NCI-H345 treated with DMSO at 0.1 percent for 48 hours (cell line): ENCODE results near the gene GLT6D1.

Experiments
- DNase-seq: peaks from one replicate; lab custom pipeline; 2025; ENCODE audit not compliant: unreplicated experiment; lab: John Stamatoyannopoulos, UW

GLT6D1 gene

DNA sequence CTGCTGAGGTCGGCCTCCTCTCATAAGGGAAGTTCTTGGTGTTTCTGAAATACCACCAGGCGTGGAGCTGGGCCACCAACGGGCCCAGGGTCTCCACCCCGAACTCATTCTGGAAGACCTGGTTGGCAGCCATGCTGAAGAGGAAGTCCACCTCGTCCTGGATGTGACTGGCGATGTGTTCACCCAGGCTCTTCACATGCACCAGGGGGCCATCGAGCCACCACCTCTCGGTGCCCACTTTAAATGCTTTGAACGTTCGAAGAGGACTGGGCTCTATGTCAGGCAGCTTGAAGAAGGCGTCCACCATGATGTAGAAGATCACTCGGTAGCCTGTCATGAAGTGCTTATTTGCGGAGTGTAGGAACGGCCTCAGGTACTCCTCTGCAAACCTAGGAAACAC is 15.1 kb downstream of the GLT6D1 start:
- no peak for DNase-seq

- DNase-seq = no peak
Measured at GRCh38 chr9:135622415-135623020, 16.8 kb downstream of the GLT6D1 start.

DNA sequence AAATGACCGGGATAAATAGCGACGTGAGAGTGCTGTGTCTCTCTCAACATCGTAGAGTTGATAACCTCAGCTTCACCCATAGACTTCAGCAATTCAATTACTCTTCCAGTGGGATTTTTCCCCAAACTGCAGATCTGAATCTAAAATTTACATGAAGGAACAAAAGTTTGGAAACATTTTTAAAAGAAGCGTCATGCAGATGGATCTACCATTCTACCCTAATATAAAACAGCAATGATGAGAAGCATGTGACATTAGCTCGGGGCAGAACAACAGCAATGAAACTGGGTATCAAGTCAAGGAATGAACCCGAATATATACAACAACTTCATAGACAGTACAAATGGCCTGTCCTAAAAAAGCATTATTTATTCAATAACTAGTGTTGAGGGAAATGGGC is 18.8 kb downstream of the GLT6D1 start:
- DNase-seq = no peak

DNA sequence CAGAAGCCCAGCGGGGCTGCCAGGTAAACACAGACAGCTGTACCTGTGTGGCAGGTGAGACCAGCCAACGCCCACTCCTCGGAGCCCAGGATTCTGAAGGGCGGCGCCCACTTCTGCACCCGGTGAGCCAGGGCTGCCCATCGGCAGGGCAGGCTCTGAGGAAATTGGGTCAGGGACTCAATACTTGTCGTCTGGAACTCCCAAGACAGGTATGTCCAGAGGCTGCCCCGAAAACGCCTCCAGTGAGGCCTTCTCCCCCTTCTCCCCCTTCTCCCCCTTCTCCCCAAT is 19.8 kb downstream of the GLT6D1 start:
- peak; percentile 9 for DNase-seq

DNA sequence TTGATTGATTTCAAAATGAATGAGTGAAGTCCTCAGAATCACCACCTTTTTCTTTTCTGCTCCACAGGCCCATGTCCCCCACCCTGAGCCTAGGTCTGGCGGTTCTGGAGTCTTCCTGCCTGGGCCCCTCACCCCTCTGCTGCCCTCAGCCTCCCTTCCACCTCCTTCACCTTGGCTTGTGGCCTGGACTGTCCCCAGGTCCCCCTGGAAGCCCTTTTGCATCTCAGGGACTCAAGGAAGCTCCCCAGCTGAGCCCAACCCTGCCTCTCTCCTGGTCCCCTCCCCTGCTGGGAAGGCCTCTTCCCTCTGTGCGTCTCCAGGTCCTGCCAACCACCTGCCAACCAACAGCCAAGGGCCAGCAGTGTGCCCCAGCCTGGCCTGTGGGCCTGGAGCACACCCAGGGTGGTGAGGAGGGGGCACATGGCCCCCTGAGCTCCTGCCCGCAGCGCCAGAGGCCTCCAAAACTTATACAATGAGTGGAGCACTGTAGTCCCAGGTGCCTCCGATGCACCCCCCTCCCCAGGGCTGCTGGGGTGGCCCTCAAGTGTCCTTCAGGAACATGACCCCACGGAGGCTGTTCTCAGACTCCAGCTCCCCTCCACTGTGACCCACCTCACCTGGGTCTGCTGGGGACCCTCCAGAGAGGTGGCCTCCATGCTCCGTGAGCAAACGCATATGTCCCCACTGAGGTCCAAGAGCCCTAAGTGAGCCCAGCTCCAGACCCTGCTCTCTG is 20.3 kb downstream of the GLT6D1 start:
- DNase-seq = no peak

- no peak for DNase-seq
Measured at GRCh38 chr9:135617991-135618411, 21.3 kb downstream of the GLT6D1 start.

GRCh38 chr9:135617538-135617900 is 21.8 kb downstream of the GLT6D1 start:
- no peak for DNase-seq

GRCh38 chr9:135616619-135617537 is 22.5 kb downstream of the GLT6D1 start:
- no peak for DNase-seq

DNA sequence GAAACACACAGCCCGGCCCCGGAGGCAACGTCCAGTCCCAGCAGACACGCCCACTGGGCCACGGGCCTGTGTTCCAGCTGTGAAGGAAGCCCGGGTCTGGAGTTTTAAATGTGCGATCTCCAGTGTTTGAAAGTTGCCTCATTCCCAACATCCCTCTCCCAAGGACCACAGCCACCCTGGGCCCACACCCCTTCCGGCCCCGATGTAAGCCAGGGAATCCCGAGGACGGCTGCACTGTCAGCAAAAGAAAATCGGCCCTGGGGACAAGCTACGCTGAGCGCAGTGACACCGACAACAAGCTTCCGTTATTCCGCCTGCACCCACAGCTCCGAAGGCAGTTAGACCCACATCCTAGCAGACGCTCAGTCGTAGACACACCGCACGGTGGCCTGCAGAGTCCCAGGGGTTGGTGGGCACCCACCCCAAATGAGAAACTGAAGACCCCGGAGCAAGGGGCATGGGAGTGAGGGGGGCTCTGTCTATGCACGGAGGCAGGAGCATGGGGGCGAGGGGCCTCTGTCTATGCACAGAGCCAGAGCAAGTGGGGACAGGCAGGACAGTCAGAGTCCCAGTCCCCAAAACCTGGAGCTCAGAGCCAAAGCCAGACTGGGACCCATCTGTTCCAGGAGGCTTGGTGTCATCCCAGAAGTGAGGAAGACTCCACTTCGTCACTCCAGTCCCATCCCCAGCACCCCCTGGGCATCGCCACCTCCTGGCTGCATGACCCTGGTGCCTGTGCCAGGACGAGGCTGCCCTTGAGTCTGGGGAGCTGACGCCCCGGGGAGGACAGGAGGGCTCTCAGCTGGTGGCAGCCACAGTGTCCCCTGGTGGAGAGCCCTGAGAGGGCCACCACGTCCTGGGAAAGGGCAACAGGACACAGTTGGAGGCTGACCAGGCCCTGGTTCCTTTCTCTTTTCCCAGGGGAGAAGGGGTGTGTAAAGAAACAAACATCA is 23.4 kb downstream of the GLT6D1 start:
- DNase-seq = no peak

GRCh38 chr9:135614821-135615665 is 24.3 kb downstream of the GLT6D1 start:
- no peak for DNase-seq

GRCh38 chr9:135613946-135614805 is 25.2 kb downstream of the GLT6D1 start:
- DNase-seq = no peak

GRCh38 chr9:135612981-135613910 is 26.1 kb downstream of the GLT6D1 start:
- no peak for DNase-seq

- DNase-seq = no peak
Measured at GRCh38 chr9:135612437-135612836, 26.9 kb downstream of the GLT6D1 start.

DNA sequence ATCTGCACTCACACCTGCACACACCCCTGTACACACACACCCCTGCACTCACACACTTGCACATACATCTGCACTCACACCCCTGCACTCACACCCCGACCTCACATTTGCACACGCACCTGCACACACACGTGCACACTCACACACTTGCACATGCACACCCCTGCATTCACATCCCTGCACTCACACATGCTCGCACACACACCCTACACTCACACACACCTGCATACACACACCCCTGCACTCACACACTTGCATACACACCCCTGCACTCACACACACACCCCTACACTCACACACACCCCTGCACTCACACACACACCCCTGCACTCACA is 27.5 kb downstream of the GLT6D1 start:
- no peak for DNase-seq

DNA sequence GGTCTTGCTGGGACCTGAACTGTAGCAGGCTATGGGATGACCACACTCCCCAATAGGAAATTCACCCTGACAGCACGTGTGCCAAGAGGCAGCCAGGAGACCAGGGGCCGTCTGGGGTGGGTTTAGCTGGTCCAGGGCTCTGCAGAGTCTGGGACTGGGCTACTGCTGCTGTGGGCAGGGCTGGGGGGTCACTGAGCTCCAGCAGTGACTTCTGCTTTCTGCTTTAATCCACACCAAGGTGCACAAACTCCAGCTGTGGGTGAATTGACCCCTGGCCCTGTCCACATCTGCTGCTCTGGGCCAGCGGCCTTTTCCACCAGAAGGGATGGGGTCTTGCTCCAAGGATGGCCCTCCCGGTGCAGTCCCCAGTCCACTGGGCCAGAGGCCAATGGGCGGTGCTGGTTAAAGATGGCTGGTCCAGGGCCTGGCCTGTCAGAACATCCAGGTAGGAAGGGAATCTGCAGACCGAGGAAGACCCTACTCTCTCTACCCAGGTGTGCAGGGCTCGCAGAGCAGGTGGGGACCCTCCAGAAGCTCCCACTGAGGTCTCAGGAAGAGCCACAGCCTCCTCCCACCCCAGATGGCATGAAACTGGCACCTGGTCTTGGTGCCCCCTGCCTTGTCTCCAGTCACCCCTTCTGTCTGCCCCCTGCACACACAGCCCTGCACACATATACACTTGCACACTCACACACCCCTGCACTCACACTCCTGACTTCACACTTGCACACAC is 28.0 kb downstream of the GLT6D1 start:
- DNase-seq = no peak

- DNase-seq = no peak
Measured at GRCh38 chr9:135610290-135611141, 28.8 kb downstream of the GLT6D1 start.
